Measurements from ENCODE around the gene NCLN. TPM values are rescaled to one million over a fixed set of nuclear protein-coding genes. Genes with fewer than 3 reads are reported as not detected.

Gene NCLN
- total and polyA plus RNA-seq, 7 donors: 15.4 to 86.1 (median 36.4) TPM

GRCh38 chr19:3159565-3159964 lies 26.2 kb upstream of the NCLN start:
- DNase-seq: no peak
- Histone ChIP-seq H3K27ac (no peak overlapping the region), H3K9me3 (no peaks in the 10 kb centered on the region), H3K4me1 (no peaks in the 10 kb centered on the region), H3K4me3 (no peak overlapping the region), H3K27me3 (ENCODE audit: insufficient read depth in 3 of 3, low read length in 2 of 3) (peaks cover 0 to 11% (median 0%) of the 10 kb centered on the region in 3 donors), H3K36me3 (ENCODE audit: insufficient read depth in 1 of 2, low read depth in 1 of 2) (no peaks in the 10 kb centered on the region)
- no peak for ATAC-seq
- intact Hi-C loops (cut with DNase I): no loop called here
- no peak for TF ChIP-seq CTCF (IDR thresholded peaks at IDR 0.05)
- 64 to 72% (median 65%) methylated on average over 8 of the region's 8 CpGs for whole genome bisulfite sequencing, 3 donors

DNA sequence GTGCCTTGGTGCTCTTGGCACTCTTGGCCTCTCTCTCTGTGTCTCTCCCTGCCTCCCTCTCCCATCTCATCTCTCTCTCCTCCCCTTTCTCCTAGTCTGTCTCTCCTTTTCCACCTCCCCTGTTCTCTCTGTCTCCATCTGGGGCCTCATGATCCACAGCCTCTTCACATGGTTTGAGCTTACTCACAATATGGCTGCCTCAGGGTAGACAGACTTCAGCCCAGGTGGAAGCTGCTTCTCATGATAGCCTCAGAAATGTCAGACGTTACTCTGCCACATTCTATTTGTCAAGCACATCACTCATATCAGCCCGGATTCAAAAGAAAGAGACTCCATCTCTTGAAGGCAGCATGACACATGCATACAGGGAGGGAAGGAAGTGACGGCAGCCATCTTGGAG lies 25.5 kb upstream of the NCLN start:
- Histone ChIP-seq H3K27ac (no peak overlapping the region), H3K4me3 (no peak overlapping the region), H3K27me3 (ENCODE audit: insufficient read depth in 3 of 3, low read length in 2 of 3) (peaks cover 0 to 11% (median 0%) of the 10 kb centered on the region in 3 donors), H3K4me1 (no peaks in the 10 kb centered on the region), H3K36me3 (ENCODE audit: insufficient read depth in 1 of 2, low read depth in 1 of 2) (no peaks in the 10 kb centered on the region), H3K9me3 (no peaks in the 10 kb centered on the region)
- WGBS, 3 donors: 61 to 86% (median 84%) methylated on average over 3 of the region's 3 CpGs
- intact Hi-C loops (cut with DNase I): loop anchor here (5.0 kb wide), 4 partner anchors 33 to 273 kb away; no protein-coding TSS in a partner anchor
- ATAC-seq (no peak), DNase-seq (no peak)
- TF ChIP-seq CTCF (IDR thresholded peaks at IDR 0.05): no peak

DNA sequence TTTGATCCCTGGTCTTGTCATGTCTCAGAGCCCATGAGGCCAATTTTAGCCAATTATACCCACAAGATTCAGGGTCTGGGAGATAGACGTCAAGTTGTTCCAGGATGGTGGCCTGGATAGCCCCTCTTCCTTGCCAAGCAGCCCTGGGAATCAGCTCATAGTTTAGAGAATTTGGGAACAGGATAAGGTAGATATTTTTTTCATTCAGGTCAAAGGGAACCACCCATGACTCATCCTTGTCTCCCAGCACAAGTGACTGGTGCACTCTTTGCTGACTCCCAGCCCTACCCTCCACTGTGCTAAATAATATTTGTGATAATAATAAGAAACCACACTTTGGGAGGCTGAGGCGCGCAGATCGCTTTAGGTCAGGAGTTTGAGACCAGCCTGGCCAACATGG lies 24.3 kb upstream of the NCLN start:
- Histone ChIP-seq H3K4me1 (no peaks in the 10 kb centered on the region), H3K27me3 (ENCODE audit: insufficient read depth in 3 of 3, low read length in 2 of 3) (peaks cover 0 to 11% (median 0%) of the 10 kb centered on the region in 3 donors), H3K27ac (no peak overlapping the region), H3K4me3 (no peak overlapping the region), H3K36me3 (ENCODE audit: insufficient read depth in 1 of 2, low read depth in 1 of 2) (no peaks in the 10 kb centered on the region), H3K9me3 (no peaks in the 10 kb centered on the region)
- intact Hi-C loops (cut with DNase I): loop anchor here (5.0 kb wide), 4 partner anchors 34 to 274 kb away; no protein-coding TSS in a partner anchor
- no peak for TF ChIP-seq CTCF (IDR thresholded peaks at IDR 0.05)
- ATAC-seq (no peak), DNase-seq (no peak)
- WGBS, 3 donors: 82 to 86% (median 83%) methylated on average over 4 of the region's 4 CpGs

DNA sequence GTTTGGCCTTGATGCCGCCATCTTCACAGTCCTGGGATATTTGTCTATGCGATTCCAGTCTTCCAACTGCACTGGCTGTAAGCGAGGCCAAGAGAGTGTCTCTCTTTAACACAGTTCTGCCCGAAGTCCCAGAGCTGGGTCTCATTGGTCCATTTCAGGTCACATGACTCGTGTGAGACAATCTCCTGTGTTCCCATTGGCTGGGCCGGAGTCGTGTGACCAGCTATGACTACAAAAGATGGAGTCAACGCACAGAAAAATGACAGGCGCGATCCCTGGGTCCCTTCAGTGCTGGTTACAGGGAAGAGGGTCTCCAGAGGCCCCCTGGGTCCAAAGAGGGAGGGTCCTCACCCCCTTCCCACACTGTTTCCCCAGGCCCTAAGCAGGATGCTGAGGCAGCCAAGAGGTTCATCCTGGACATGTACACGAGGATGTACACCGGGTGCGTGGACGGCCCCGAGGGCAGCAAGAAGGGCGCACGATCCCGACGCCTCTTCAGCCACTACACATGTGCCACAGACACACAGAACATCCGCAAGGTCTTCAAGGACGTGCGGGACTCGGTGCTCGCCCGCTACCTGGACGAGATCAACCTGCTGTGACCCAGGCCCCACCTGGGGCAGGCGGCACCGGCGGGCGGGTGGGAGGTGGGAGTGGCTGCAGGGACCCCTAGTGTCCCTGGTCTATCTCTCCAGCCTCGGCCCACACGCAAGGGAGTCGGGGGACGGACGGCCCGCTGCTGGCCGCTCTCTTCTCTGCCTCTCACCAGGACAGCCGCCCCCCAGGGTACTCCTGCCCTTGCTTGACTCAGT lies 23.1 kb upstream of the NCLN start:
- Histone ChIP-seq H3K27me3 (ENCODE audit: insufficient read depth in 3 of 3, low read length in 2 of 3) (peaks cover 0 to 11% (median 0%) of the 10 kb centered on the region in 3 donors), H3K27ac (no peak overlapping the region), H3K4me1 (no peaks in the 10 kb centered on the region), H3K9me3 (no peaks in the 10 kb centered on the region), H3K36me3 (ENCODE audit: insufficient read depth in 1 of 2, low read depth in 1 of 2) (no peaks in the 10 kb centered on the region), H3K4me3 (no peak overlapping the region)
- ATAC-seq (peak in 1 of 4 donors; percentile 24), DNase-seq (no peak)
- 59 to 73% (median 64%) methylated on average over 34 to 38 of the region's 38 CpGs for WGBS, 3 donors
- intact Hi-C loops (cut with DNase I): loop anchor here (2.0 to 5.0 kb wide), 5 partner anchors 35 to 276 kb away; no protein-coding TSS in a partner anchor
- TF ChIP-seq CTCF (IDR thresholded peaks at IDR 0.05): no peak

Data from psoas muscle (tissue), 8 donors.